OCI-LY1 (cell line): ENCODE results near the gene MEAK7.

Source experiments
- H2AFZ ChIP-seq: fragments of 200-600 bp; sonication (generic), shearing (Covaris generic); 2 replicates; pipeline ENCODE4 v1.6.0; 2014; ENCODE audit warnings: antibody characterized with exemption, mild to moderate bottlenecking, low read length
- H3F3A ChIP-seq: fragments of 200-600 bp; sonication (generic), shearing (Covaris generic); 2 replicates; pipeline ENCODE4 v1.6.0; 2014; ENCODE audit warnings: mild to moderate bottlenecking, antibody characterized with exemption, low read length, moderate library complexity; ENCODE audit not compliant: insufficient read depth
- H3K27ac ChIP-seq: fragments of 200-600 bp; sonication (generic); 2 replicates; pipeline ENCODE4 v1.5.1; 2014; ENCODE audit warnings: low read length, mixed run types, mild to moderate bottlenecking, low read depth; ENCODE audit not compliant: poor library complexity, severe bottlenecking
- H3K27me3 ChIP-seq: fragments of 200-600 bp; sonication (generic); 2 replicates; pipeline ENCODE4 v1.6.0; 2014; ENCODE audit warnings: antibody characterized with exemption, mild to moderate bottlenecking, low read length, moderate library complexity; ENCODE audit not compliant: insufficient read depth
- H3K36me3 ChIP-seq: fragments of 200-600 bp; sonication (generic); 2 replicates; pipeline ENCODE4 v1.6.1; 2014; ENCODE audit warnings: mild to moderate bottlenecking, antibody characterized with exemption, low read length, moderate library complexity, mixed read lengths; ENCODE audit not compliant: insufficient read depth
- H3K4me1 ChIP-seq: fragments of 200-600 bp; sonication (generic); 2 replicates; pipeline ENCODE4 v1.5.1; 2014; ENCODE audit warnings: mild to moderate bottlenecking, low read length, moderate library complexity; ENCODE audit not compliant: insufficient read depth, severe bottlenecking
- H3K4me2 ChIP-seq: fragments of 200-600 bp; sonication (generic), shearing (Covaris generic); 2 replicates; pipeline ENCODE4 v1.6.1; 2014; ENCODE audit warnings: low read length
- H3K4me3 ChIP-seq: fragments of 200-600 bp; sonication (generic); 2 replicates; pipeline ENCODE4 v1.5.1; 2014; ENCODE audit warnings: low read length, low read depth, mild to moderate bottlenecking, mixed read lengths; ENCODE audit not compliant: poor library complexity, severe bottlenecking
- H3K79me2 ChIP-seq: fragments of 200-600 bp; shearing (Covaris generic); 2 replicates; pipeline ENCODE4 v1.6.1; 2016; ENCODE audit warnings: mixed run types, low read length, mixed read lengths; ENCODE audit not compliant: insufficient read depth
- H3K9ac ChIP-seq: fragments of 200-600 bp; sonication (generic), shearing (Covaris generic); 2 replicates; pipeline ENCODE4 v1.6.1; 2014; ENCODE audit warnings: mild to moderate bottlenecking, low read length, mixed read lengths
- H3K9me2 ChIP-seq: fragments of 200-600 bp; sonication (generic), shearing (Covaris generic); 2 replicates; pipeline ENCODE4 v1.6.1; 2014; ENCODE audit warnings: low read depth, mild to moderate bottlenecking, low read length, mixed read lengths
- H3K9me3 ChIP-seq: fragments of 200-600 bp; shearing (Covaris generic); 2 replicates; pipeline ENCODE4 v1.6.1; 2014; ENCODE audit warnings: low read length, mixed read lengths
- H4K20me1 ChIP-seq: fragments of 200-600 bp; sonication (generic), shearing (Covaris generic); 2 replicates; pipeline ENCODE4 v1.6.0; 2016; ENCODE audit warnings: mild to moderate bottlenecking, low read length; ENCODE audit not compliant: insufficient read depth
- CTCF ChIP-seq: fragments of 200-600 bp; sonication (generic), shearing (Covaris generic); IDR thresholded peaks from 2 replicates; pipeline ENCODE4 v1.5.1; 2017; ENCODE audit warnings: mild to moderate bottlenecking, antibody characterized with exemption, low read length, moderate library complexity, mixed read lengths
- EZH2 ChIP-seq: fragments of 200-600 bp; sonication (generic), shearing (Covaris generic); IDR thresholded peaks from 2 replicates; pipeline ENCODE4 v1.8.0; 2017; ENCODE audit warnings: borderline replicate concordance, mixed run types, mild to moderate bottlenecking, antibody characterized with exemption, low read length, moderate library complexity, mixed read lengths

Gene MEAK7

GRCh38 chr16:84485255-84486010 lies 19.0 kb downstream of the MEAK7 start:
- Histone ChIP-seq H3K9ac (no peak overlapping the region), H2AFZ (no peak overlapping the region), H3K36me3 (0 out of 2 replicates have a peak, but pooled peaks cover 4% of the 10 kb centered on the region), H4K20me1 (no peaks in the 10 kb centered on the region), H3F3A (no peaks in the 10 kb centered on the region), H3K27me3 (no peaks in the 10 kb centered on the region), H3K4me3 (no peak overlapping the region), H3K4me1 (no peaks in the 10 kb centered on the region), H3K27ac (no peak overlapping the region), H3K9me2 (no peaks in the 10 kb centered on the region), H3K79me2 (no peaks in the 10 kb centered on the region), H3K4me2 (no peak overlapping the region), H3K9me3 (no peaks in the 10 kb centered on the region)
- TF ChIP-seq EZH2: no peak
- TF ChIP-seq CTCF: no peak

- TF ChIP-seq EZH2: no peak
- peak; percentile 94 for TF ChIP-seq CTCF
- H3K9ac ChIP-seq: no peak overlapping the region
- no peak overlapping the region for H2AFZ ChIP-seq
- no peak overlapping the region for H3K27ac ChIP-seq
- H3K9me2 ChIP-seq: no peaks in the 10 kb centered on the region
- H4K20me1 ChIP-seq: no peaks in the 10 kb centered on the region
- H3K4me1 ChIP-seq: no peaks in the 10 kb centered on the region
- H3K36me3 ChIP-seq: 0 out of 2 replicates have a peak, but pooled peaks cover 4% of the 10 kb centered on the region
- no peaks in the 10 kb centered on the region for H3K27me3 ChIP-seq
- H3K79me2 ChIP-seq: no peaks in the 10 kb centered on the region
- H3K4me2 ChIP-seq: no peak overlapping the region
- H3F3A ChIP-seq: no peaks in the 10 kb centered on the region
- no peaks in the 10 kb centered on the region for H3K9me3 ChIP-seq
- H3K4me3 ChIP-seq: no peak overlapping the region
These were observed 19.7 kb downstream of the MEAK7 start for GRCh38 chr16:84484579-84485254.

- 0 out of 2 replicates have a peak, but pooled peaks cover 4% of the 10 kb centered on the region for H3K36me3 ChIP-seq
- H3K27ac ChIP-seq: no peak overlapping the region
- no peak overlapping the region for H2AFZ ChIP-seq
- no peaks in the 10 kb centered on the region for H3K9me2 ChIP-seq
- no peak overlapping the region for H3K4me2 ChIP-seq
- H4K20me1 ChIP-seq: no peaks in the 10 kb centered on the region
- TF ChIP-seq CTCF: no peak
- no peak for TF ChIP-seq EZH2
- H3K79me2 ChIP-seq: no peaks in the 10 kb centered on the region
- H3K9me3 ChIP-seq: no peaks in the 10 kb centered on the region
- H3K27me3 ChIP-seq: no peaks in the 10 kb centered on the region
- no peak overlapping the region for H3K9ac ChIP-seq
- H3K4me3 ChIP-seq: no peak overlapping the region
- no peaks in the 10 kb centered on the region for H3F3A ChIP-seq
- H3K4me1 ChIP-seq: no peaks in the 10 kb centered on the region
These were observed 20.4 kb downstream of the MEAK7 start for GRCh38 chr16:84483882-84484565.
